ENCODE measurements around the gene ZBTB16.

Gene ZBTB16

GRCh38 chr11:114017723-114018122 lies 41.8 kb upstream of the ZBTB16 start:
- no peak for TF ChIP-seq CTCF (IDR thresholded peaks at IDR 0.05; ENCODE audit: insufficient read depth, low read length, poor library complexity, severe bottlenecking)
- H3K27me3 ChIP-seq (replicated peaks; ENCODE audit: control insufficient read depth, insufficient read depth, low read length), result no peaks in the 10 kb centered on the region
- DNase-seq (ENCODE audit: extremely low read depth, insufficient read length), result no peak

GRCh38 chr11:114019046-114019445 lies 40.5 kb upstream of the ZBTB16 start:
- no peaks in the 10 kb centered on the region for H3K36me3 ChIP-seq (ENCODE audit: control insufficient read depth, insufficient read depth, low read length)
- no peak for TF ChIP-seq CTCF (IDR thresholded peaks at IDR 0.05; ENCODE audit: insufficient read depth, low read length, poor library complexity, severe bottlenecking)
- H3K27me3 ChIP-seq (replicated peaks; ENCODE audit: control insufficient read depth, insufficient read depth, low read length), result no peaks in the 10 kb centered on the region
- DNase-seq (ENCODE audit: extremely low read depth, insufficient read length), result no peak
- no peak overlapping the region for H3K4me3 ChIP-seq (replicated peaks; ENCODE audit: low read depth, low read length)

More at GRCh38 chr11:114017723-114018122, 41.8 kb upstream of the ZBTB16 start:
- no peak overlapping the region for H3K4me3 ChIP-seq (replicated peaks; ENCODE audit: low read depth, low read length)
- no peaks in the 10 kb centered on the region for H3K36me3 ChIP-seq (ENCODE audit: control insufficient read depth, insufficient read depth, low read length)

GRCh38 chr11:114019574-114019973 lies 39.9 kb upstream of the ZBTB16 start:
- DNase-seq (ENCODE audit: extremely low read depth, insufficient read length), result no peak
- H3K4me3 ChIP-seq (replicated peaks; ENCODE audit: low read depth, low read length), result no peak overlapping the region
- H3K36me3 ChIP-seq (ENCODE audit: control insufficient read depth, insufficient read depth, low read length), result no peaks in the 10 kb centered on the region
- no peaks in the 10 kb centered on the region for H3K27me3 ChIP-seq (replicated peaks; ENCODE audit: control insufficient read depth, insufficient read depth, low read length)
- no peak for TF ChIP-seq CTCF (IDR thresholded peaks at IDR 0.05; ENCODE audit: insufficient read depth, low read length, poor library complexity, severe bottlenecking)

- H3K27me3 ChIP-seq (replicated peaks; ENCODE audit: control insufficient read depth, insufficient read depth, low read length), result no peaks in the 10 kb centered on the region; the same call in none of the 2 replicates
- H3K36me3 ChIP-seq (ENCODE audit: control insufficient read depth, insufficient read depth, low read length), result no peaks in the 10 kb centered on the region
- no peak for DNase-seq (ENCODE audit: extremely low read depth, insufficient read length)
- no peak for TF ChIP-seq CTCF (IDR thresholded peaks at IDR 0.05; ENCODE audit: insufficient read depth, low read length, poor library complexity, severe bottlenecking)
- H3K4me3 ChIP-seq (replicated peaks; ENCODE audit: low read depth, low read length), result no peak overlapping the region
Observed at GRCh38 chr11:114025329-114025907, 34.1 kb upstream of the ZBTB16 start.

GRCh38 chr11:114026355-114026754 lies 33.2 kb upstream of the ZBTB16 start:
- Histone ChIP-seq H3K4me3 (replicated peaks; ENCODE audit: low read depth, low read length) (no peak overlapping the region), H3K27me3 (replicated peaks; ENCODE audit: control insufficient read depth, insufficient read depth, low read length) (no peaks in the 10 kb centered on the region; the same call in none of the 2 replicates), H3K36me3 (ENCODE audit: control insufficient read depth, insufficient read depth, low read length) (no peaks in the 10 kb centered on the region)
- no peak for DNase-seq (ENCODE audit: extremely low read depth, insufficient read length)
- no peak for TF ChIP-seq CTCF (IDR thresholded peaks at IDR 0.05; ENCODE audit: insufficient read depth, low read length, poor library complexity, severe bottlenecking)

GRCh38 chr11:114027391-114027790 lies 32.1 kb upstream of the ZBTB16 start:
- DNase-seq (ENCODE audit: extremely low read depth, insufficient read length), result no peak
- no peaks in the 10 kb centered on the region; the same call in none of the 2 replicates for H3K27me3 ChIP-seq (replicated peaks; ENCODE audit: control insufficient read depth, insufficient read depth, low read length)
- H3K36me3 ChIP-seq (ENCODE audit: control insufficient read depth, insufficient read depth, low read length), result no peaks in the 10 kb centered on the region
- no peak overlapping the region for H3K4me3 ChIP-seq (replicated peaks; ENCODE audit: low read depth, low read length)
- TF ChIP-seq CTCF (IDR thresholded peaks at IDR 0.05; ENCODE audit: insufficient read depth, low read length, poor library complexity, severe bottlenecking), result no peak
